CD4-positive, alpha-beta T cell treated with Interleukin-4 for 4 hours (primary cell): ENCODE results near the gene MYH7B.
A peak's percentile ranks its signal among the peaks of the same experiment; 100 is the strongest.

ENCODE experiments used
- DNase-seq: peaks from one replicate; pipeline ENCODE4 v3.0.0-alpha.2; 2020

The MYH7B gene

DNA sequence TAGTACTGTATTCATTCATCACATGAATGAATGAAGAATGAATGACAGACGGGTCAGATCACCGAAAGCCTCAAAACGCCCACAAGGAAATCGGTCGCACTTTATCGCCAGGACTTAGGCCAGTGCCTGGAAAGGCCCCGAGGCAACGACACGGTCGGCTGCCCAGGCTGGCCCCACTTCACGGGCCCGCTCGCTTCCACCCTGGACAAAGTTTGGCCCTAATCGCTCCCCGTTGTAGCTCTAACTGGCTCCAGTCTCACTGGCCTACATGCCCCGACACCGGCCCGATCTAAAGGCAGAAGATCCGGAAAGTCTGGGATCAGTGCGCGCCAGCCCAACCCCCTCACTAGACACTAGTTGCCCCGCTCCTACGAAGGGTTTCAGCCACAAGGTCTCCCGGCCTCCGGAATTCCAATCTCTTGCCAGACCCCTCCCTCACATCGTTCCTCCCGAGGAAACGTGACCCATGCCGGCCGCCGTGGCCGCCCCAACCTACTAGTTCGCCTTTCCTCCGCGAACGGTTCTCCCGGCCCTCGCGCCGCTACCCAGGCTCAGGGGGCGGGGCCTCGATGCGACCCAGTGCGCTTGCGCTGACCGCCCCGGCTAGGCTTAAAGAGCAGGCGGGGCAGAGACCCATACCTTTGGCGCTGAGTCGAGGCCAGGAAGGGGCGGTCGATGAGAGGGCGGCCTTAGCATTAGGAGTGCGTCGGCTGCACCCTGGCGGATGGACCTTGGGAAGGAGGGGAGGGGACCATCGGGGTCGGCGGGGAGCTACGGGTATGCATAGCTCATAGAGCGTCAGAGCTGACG is at the start of gene MYH7B, which contains the start of gene GSS:
Gene MYH7B, plus strand, starts transcription at position 638 of the 810 bp plus-strand sequence. CDS start 22,138 bp downstream, outside the sequence.
Gene GSS, minus strand, starts transcription at position 576 of the 810 bp plus-strand sequence. CDS start 3,954 bp downstream, outside the sequence.
- DNase-seq: peak; percentile 94

DNA sequence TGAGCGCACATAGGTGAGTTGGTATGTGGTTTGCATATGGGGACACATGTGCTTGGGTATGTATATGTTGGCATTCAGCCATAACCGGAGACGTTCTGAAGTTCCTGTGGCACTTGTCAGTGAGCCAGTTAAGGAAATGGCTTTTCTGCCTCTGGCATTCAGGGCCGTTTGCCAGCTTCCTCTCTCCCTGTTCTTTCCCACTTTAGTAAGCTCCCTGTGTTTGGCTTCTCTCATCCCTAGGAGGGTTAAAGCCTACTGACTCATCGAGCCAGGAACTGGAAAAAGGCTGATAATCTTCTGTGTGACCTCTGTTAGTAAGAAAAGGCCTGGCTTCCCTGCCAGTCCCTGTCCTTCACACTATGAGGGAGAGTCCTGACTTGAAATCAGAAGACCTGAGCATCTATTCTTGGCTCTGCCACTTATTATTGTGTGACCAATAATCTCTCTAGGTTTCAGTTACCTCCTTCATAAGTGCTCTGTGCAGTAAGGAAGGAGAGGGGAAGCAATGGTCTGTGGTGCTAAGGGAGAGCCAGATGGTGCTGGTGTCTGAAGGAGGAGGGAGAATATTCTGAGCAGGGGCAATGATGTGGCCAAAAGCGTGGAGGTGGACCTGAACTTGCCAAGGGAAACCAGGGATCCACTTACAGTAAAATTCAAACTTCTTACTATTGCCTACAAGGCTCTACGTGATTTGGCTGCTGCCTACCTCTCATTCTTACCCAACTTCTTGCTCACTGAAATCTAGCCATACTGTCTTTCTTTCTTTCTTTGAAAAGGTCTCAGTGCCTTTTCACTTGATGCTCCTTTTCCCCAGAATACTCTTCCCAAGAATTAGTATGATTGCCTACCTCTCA is 47.8 kb upstream of the MYH7B start:
- no peak for DNase-seq

- DNase-seq: no peak
These were observed 40.5 kb upstream of the MYH7B start for GRCh38 chr20:34915131-34915530.

DNA sequence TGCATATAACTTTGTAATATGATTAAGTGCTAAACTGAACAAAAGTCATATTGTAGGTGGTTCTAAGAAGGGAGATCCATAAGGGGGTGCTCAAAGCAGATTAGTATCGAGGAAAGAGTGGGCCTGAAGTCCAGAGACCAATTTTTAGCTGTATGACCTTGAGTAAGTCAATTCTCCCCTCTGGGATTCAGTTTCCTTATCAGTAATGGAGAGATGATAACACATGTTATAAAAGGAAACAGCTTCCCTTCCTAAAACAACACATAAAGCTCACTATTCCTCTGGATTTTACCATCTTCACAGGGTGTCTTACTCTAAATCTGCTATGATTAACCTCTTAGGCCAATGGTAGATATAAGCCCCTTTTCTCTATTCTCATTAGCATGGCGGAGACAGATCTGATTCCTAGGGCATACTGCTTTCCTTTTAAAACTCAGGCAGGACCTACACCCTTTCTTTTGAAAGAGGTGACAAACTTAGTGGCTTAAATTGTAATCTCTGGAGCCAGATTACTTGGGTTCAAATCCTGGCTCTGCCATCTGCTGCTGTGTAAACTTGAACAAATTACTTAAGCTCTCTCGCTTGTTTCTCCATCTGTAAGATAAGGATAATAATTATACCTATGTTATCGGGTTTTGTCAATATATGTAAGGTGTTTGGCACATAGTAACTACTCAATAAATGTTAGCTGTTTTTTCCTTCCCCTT is 39.8 kb upstream of the MYH7B start:
- DNase-seq: no peak

- no peak for DNase-seq
These were observed 38.8 kb upstream of the MYH7B start for GRCh38 chr20:34916774-34917354.

- DNase-seq: no peak
These were observed 35.6 kb upstream of the MYH7B start for GRCh38 chr20:34920055-34920454.

DNA sequence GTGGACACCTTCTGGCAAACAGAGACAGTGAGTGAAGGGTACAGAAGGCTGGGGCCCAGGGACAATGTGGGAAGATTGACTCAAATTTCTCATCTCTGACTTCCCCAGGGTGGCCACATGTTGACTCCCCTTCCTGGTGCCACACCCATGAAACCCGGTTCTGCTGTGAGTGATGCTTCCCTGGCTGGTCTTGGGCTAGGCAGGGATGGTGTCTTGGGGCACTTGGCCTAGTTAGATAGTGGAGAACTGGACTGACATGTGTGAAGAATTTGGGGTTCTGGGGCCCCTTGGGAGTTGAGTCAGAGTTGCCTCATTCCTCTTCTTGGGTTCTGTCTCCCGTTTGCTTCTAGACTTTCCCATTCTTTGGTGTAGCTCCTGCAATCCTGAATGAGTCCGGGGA is 34.2 kb upstream of the MYH7B start:
- DNase-seq: no peak

- no peak for DNase-seq
These were observed 32.9 kb upstream of the MYH7B start for GRCh38 chr20:34922654-34923381.

- no peak for DNase-seq
These were observed 32.3 kb upstream of the MYH7B start for GRCh38 chr20:34923414-34923813.

DNA sequence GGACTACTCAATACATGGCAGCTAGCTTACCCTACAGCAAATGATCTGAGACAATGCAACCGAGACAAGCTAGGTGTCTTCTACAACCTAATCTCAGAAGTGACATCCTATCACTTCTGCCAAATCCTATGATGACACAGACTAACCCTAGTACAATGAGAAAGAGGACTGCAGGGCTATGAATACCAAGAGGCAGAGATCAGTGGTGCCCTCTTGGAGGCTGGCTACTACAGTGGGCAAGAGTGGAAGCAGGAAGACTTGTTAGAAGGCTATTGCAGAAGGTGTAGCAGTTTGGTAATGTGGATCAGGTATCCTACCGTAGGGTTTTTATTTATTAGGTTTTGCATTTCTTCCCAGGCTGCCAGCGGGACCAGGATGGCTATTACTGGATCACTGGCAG is 30.3 kb upstream of the MYH7B start:
- DNase-seq: no peak

DNA sequence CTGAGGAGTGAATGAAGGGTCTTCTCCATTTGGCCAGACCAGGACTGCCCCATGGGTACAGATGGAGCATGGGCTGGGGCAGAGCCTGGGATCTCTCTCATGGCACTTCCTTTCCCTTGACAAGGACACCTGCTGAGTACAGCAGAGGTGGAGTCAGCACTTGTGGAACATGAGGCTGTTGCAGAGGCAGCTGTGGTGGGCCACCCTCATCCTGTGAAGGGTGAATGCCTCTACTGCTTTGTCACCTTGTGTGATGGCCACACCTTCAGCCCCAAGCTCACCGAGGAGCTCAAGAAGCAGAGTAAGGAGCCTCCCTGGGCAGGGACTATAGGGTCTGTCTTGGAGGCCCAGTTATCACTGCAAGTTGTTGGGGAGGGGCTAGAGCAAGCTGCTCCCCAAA is 29.7 kb upstream of the MYH7B start:
- no peak for DNase-seq

DNA sequence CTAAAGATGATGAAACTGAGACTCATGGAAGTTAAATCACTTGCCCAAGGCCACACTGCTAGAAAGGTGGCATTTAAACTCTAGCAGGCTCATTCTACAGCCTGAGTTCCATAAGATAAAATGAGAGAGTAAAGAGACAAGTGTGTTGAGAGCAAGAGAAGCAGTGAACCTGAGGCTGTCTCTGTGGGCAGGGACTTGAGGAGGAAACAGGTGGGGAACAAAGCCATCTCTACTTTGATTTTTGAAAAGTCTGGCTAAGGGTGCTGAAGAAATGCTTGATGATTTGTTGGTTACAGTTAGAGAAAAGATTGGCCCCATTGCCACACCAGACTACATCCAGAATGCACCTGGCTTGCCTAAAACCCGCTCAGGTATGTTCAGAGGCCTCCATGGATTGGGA is 29.1 kb upstream of the MYH7B start:
- no peak for DNase-seq

DNA sequence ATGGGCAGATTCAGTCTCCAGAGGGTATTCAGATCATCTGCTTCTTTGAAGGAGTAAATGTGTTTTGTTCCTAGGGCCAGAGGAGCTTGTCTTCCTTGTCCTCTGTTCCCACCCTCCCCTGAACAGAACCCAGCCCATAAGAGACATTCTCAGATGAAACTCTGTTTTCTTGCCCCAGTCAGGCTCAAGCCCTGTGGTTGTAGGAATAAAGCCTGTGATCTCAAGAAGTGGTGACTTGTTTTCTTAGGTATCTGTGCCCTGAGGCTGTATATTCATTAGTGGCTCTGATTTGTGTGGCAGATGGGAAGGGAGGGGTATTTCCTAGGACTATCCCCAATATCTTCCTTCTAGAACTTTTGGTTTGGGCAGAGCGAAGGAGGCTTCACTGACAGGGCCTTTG is 27.9 kb upstream of the MYH7B start:
- DNase-seq: no peak

DNA sequence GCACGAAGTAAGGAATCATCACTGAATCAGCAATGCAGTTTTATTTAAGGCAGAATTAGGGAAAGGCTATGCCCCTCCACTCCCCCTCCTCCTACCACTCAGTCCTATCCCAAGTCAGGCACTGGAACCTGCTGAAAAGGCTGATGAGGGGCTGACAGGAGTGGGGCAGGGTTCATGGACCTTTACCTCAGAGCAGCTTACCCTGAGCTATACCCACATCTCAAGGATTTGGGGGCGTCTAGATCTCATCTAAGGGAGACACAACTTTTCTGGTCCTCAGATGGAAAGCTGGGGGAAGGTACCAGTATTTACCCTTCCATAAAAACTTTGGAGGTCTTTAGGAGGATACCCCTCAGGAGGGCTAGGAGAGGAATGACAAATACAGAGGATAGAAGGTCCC is 27.3 kb upstream of the MYH7B start:
- DNase-seq: no peak

DNA sequence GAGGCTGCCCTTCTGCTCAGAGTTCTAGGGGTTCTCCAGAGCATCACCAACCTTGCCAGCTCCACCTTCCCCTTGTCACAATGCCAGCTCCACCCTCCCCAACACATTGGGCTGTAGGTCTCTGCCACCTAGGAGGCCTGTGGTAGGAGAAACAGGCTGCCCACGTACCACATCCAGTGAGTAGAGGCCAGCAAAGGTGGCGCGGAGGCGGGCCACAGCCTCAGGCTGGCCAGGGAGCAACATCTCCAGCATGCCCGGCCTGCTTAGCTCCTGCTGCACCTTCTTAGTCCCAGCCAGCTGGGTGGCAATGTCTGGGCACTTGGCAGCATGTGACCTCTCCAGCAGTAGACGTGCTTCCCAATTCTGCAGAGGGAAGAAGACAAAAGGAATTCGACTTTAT is 23.9 kb upstream of the MYH7B start:
- DNase-seq: no peak

- DNase-seq: no peak
These were observed 17.1 kb upstream of the MYH7B start for GRCh38 chr20:34938466-34939163.

- no peak for DNase-seq
These were observed 15.6 kb upstream of the MYH7B start for GRCh38 chr20:34940081-34940481.

GRCh38 chr20:34941226-34941625 is 14.4 kb upstream of the MYH7B start:
- no peak for DNase-seq

- DNase-seq: no peak
These were observed 13.4 kb upstream of the MYH7B start for GRCh38 chr20:34942301-34942700.

DNA sequence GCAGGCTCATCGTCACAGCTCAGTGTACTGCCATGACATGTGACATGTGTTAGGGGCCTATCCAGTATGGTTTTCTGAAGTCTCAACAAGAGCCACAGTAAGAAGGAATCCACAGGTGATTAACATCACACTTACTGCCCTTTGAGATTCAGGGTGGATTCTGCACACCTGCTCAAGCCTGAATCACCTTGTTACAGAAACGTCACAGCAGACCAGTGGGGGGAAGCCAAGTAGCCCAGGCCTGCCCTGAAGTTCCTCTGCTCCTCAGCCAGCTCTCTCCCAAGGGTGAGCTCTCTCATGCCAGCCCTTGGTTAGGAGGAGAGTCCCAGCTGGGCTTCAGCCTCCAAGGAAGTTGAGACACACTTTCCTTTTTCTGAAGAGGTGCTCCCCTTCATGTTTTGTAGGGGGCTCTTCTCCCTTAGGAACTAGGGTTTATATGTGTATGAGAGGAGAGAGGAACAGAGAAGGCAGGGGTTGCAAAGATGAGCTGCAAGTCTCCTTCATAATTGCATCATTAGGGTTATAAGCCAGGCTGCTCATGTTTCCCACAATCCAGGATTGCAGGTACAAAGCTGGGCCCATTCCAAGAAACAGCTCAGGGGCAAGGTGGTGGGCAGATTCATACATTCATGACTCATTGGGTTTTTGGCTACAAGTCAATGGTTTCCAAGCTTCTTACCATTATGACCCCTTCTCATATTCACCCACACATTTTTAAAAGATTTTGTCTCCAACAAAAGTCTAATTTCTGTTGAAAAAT is 11.7 kb upstream of the MYH7B start:
- no peak for DNase-seq
